IMR-90 (cell line): ENCODE data around the gene CADM1. TPM values are rescaled to one million over a fixed set of nuclear protein-coding genes. Genes with fewer than 3 reads are reported as not detected.

Experiments used
- ATAC-seq: fragments of 200-7000 bp; cut with Tn5 transposase; 2 replicates; pipeline ENCODE4 v1.9.1; 2020; ENCODE audit warnings: low read depth, mild to moderate bottlenecking, moderate library complexity
- BruUV-seq: library from RNA; stranded (reverse); fragments of 400-500 nt; replicated peaks from 2 replicates; lab custom pipeline; 2021; lab: Mats Ljungman, UMichigan
- CTCF ChIA-PET: fragments of 300-600 bp; formaldehyde crosslinking; extraction: SDS; loops from one replicate; lab custom pipeline; 2021; ENCODE audit warnings: antibody characterized with exemption; lab: Yijun Ruan, JAX
- POLR2A ChIA-PET: fragments of 300-600 bp; sonication (Branson Sonifier 250); formaldehyde crosslinking; loops from one replicate; lab custom pipeline; 2022; ENCODE audit warnings: antibody characterized with exemption; ENCODE audit not compliant: unreplicated experiment; lab: Charles Lee
- DNase-seq: peaks from one replicate; pipeline ENCODE4 v3.0.0; 2013
- H2AFZ ChIP-seq: replicated peaks from 2 replicates; pipeline ENCODE3; 2013; ENCODE audit warnings: low read length, mild to moderate bottlenecking; ENCODE audit not compliant: poor library complexity
- H2AK5ac ChIP-seq: 2 replicates; pipeline ENCODE4 v1.6.1; 2013; ENCODE audit warnings: low read depth, low read length, inconsistent platforms
- H2AK9ac ChIP-seq: replicated peaks from 2 replicates; pipeline ENCODE3; 2013; ENCODE audit warnings: mild to moderate bottlenecking, low read depth, low read length, moderate library complexity; ENCODE audit not compliant: poor library complexity
- H2BK120ac ChIP-seq: 2 replicates; pipeline ENCODE4 v1.6.1; 2013; ENCODE audit warnings: low read depth, low read length, inconsistent platforms
- H2BK15ac ChIP-seq: 3 replicates; pipeline ENCODE4 v1.6.1; 2013; ENCODE audit warnings: low read depth, low read length, inconsistent platforms
- H2BK20ac ChIP-seq: 2 replicates; pipeline ENCODE4 v1.6.1; 2013; ENCODE audit warnings: low read depth, mild to moderate bottlenecking, inconsistent platforms, low read length, moderate library complexity
- H2BK5ac ChIP-seq: 2 replicates; pipeline ENCODE4 v1.6.1; 2013; ENCODE audit warnings: mild to moderate bottlenecking, low read depth, low read length, inconsistent platforms; ENCODE audit not compliant: poor library complexity, severe bottlenecking
- H3K14ac ChIP-seq: replicated peaks from 2 replicates; pipeline ENCODE4 v1.6.1; 2013; ENCODE audit warnings: low read depth, low read length, inconsistent platforms
- H3K18ac ChIP-seq: 2 replicates; pipeline ENCODE4 v1.6.1; 2013; ENCODE audit warnings: low read depth, low read length, control low read depth
- H3K23ac ChIP-seq: 2 replicates; pipeline ENCODE4 v1.6.1; 2013; ENCODE audit warnings: low read depth, low read length, inconsistent platforms
- H3K27ac ChIP-seq: 2 replicates; pipeline ENCODE4 v1.5.1; 2013; ENCODE audit warnings: mild to moderate bottlenecking, control low read depth, low read length; ENCODE audit not compliant: insufficient read depth
- H3K27me3 ChIP-seq: 2 replicates; pipeline ENCODE4 v1.6.1; 2013; ENCODE audit warnings: low read length; ENCODE audit not compliant: control insufficient read depth, insufficient read depth
- H3K36me3 ChIP-seq: 2 replicates; pipeline ENCODE4 v1.6.1; 2013; ENCODE audit warnings: low read length, mixed read lengths; ENCODE audit not compliant: control insufficient read depth, insufficient read depth
- H3K4ac ChIP-seq: 2 replicates; pipeline ENCODE4 v1.6.1; 2013; ENCODE audit warnings: low read depth, low read length, inconsistent platforms
- H3K4me1 ChIP-seq: 2 replicates; pipeline ENCODE4 v1.6.1; 2013; ENCODE audit warnings: low read length, mixed read lengths; ENCODE audit not compliant: control insufficient read depth, insufficient read depth
- H3K4me2 ChIP-seq: 2 replicates; pipeline ENCODE4 v1.6.1; 2013; ENCODE audit warnings: low read depth, mild to moderate bottlenecking, control low read depth, low read length, moderate library complexity
- H3K4me3 ChIP-seq: 2 replicates; pipeline ENCODE4 v1.5.1; 2013; ENCODE audit warnings: low read depth, mild to moderate bottlenecking, control low read depth, low read length, moderate library complexity; ENCODE audit not compliant: insufficient read depth
- H3K56ac ChIP-seq: 2 replicates; pipeline ENCODE4 v1.6.1; 2013; ENCODE audit warnings: low read length, inconsistent platforms; ENCODE audit not compliant: insufficient read depth; ENCODE audit errors: extremely low read depth
- H3K79me1 ChIP-seq, 2 experiments: 2 replicates each; pipeline ENCODE4 v1.6.1; 2013; ENCODE audit warnings: low read length in 2 of 2, inconsistent platforms in 1 of 2, low read depth in 1 of 2
- H3K9ac ChIP-seq: 2 replicates; pipeline ENCODE4 v1.6.1; 2013; ENCODE audit warnings: low read depth, low read length, control low read depth
- H3K9me1 ChIP-seq: 2 replicates; pipeline ENCODE4 v1.6.1; 2013; ENCODE audit warnings: low read length, inconsistent platforms; ENCODE audit not compliant: insufficient read depth
- H3K9me3 ChIP-seq: 2 replicates; pipeline ENCODE4 v1.6.1; 2013; ENCODE audit warnings: low read length; ENCODE audit not compliant: control insufficient read depth, insufficient read depth
- H4K20me1 ChIP-seq: 2 replicates; pipeline ENCODE4 v1.6.1; 2013; ENCODE audit warnings: low read length, inconsistent platforms; ENCODE audit not compliant: insufficient read depth
- H4K5ac ChIP-seq: 2 replicates; pipeline ENCODE4 v1.6.1; 2013; ENCODE audit warnings: mild to moderate bottlenecking, low read depth, low read length, control low read depth
- H4K8ac ChIP-seq, 2 experiments: 2 replicates each; pipeline ENCODE4 v1.6.1; 2013; ENCODE audit warnings: low read depth in 2 of 2, low read length in 2 of 2, control low read depth in 1 of 2, inconsistent platforms in 1 of 2
- H4K91ac ChIP-seq: 2 replicates; pipeline ENCODE4 v1.6.1; 2013; ENCODE audit warnings: low read depth, low read length, inconsistent platforms; ENCODE audit not compliant: insufficient read depth
- CEBPB ChIP-seq: IDR thresholded peaks from 2 replicates; pipeline ENCODE4 v1.6.1; 2012; ENCODE audit warnings: low read depth, low read length, improper control_type of control experiment
- CHD1 ChIP-seq: IDR thresholded peaks from 2 replicates; pipeline ENCODE4 v1.6.1; 2012; ENCODE audit warnings: low read depth, low read length, improper control_type of control experiment
- MXI1 ChIP-seq: IDR thresholded peaks from 2 replicates; pipeline ENCODE4 v1.6.1; 2012; ENCODE audit warnings: low read depth, mild to moderate bottlenecking, low read length, moderate library complexity, borderline replicate concordance
- NFE2L2 ChIP-seq: fragments of 150-350 bp; IDR thresholded peaks from 2 replicates; pipeline ENCODE4 v1.6.1; 2016; ENCODE audit warnings: low read depth, mild to moderate bottlenecking, low read length
- RAD21 ChIP-seq: IDR thresholded peaks from 2 replicates; pipeline ENCODE4 v1.6.1; 2012; ENCODE audit warnings: low read length, improper control_type of control experiment
- RCOR1 ChIP-seq: IDR thresholded peaks from 2 replicates; pipeline ENCODE4 v1.6.1; 2012; ENCODE audit warnings: mild to moderate bottlenecking, low read length, improper control_type of control experiment; ENCODE audit not compliant: insufficient replicate concordance
- RFX5 ChIP-seq: IDR thresholded peaks from 2 replicates; pipeline ENCODE4 v1.8.0; 2012; ENCODE audit warnings: low read depth, mild to moderate bottlenecking, low read length, moderate library complexity
- WGBS, 2 experiments: methylation state at CpG; one replicate each; pipeline versions ENCODE4 v1.1.5 to v1.1.7; 2013; ENCODE audit warnings: missing lambda C conversion rate in 2 of 2; ENCODE audit not compliant: insufficient read length in 1 of 2; ENCODE audit errors: extremely low coverage in 2 of 2; 5-methylcytosine and 5-hydroxymethylcytosine counted together
- dilution Hi-C: fragments of 300-500 bp; cut with HindIII; formaldehyde crosslinking; loops from one replicate; pipeline ENCODE4 v1.14.3; 2018; ENCODE audit warnings: low sequenced_read_pairs; ENCODE audit not compliant: unreplicated experiment
- in situ Hi-C: fragments of 300-500 bp; cut with MboI; formaldehyde crosslinking; loops from 3 replicates; pipeline ENCODE4 v1.14.3; 2019; ENCODE audit warnings: low sequenced_read_pairs, inconsistent platforms, mixed read lengths
- intact Hi-C: fragments of 100-400 bp; cut with micrococcal nuclease; formaldehyde crosslinking; loops from 2 replicates; pipeline ENCODE4 v1.10.0; 2022
- polyA plus RNA-seq, 3 experiments: library from polyadenylated mRNA; depleted of rRNA; stranded (reverse); fragments of >200 nt; gene quantifications; 2 replicates each; pipeline ENCODE4 v1.2.3, GENCODE V29; 2012; ENCODE audit warnings: low replicate concordance in 1 of 3
- total RNA-seq: library from RNA; depleted of rRNA; stranded (reverse); fragments of >200 nt; gene quantifications from 2 replicates; pipeline ENCODE4 v1.2.3, GENCODE V29; 2012
- TF ChIP-seq, protein P1 (sequence below): fragments of 150-350 bp; IDR thresholded peaks from 2 replicates; pipeline ENCODE4 v1.6.1; 2016; ENCODE audit warnings: low read depth, mild to moderate bottlenecking, low read length, moderate library complexity, borderline replicate concordance

Gene CADM1
- total and polyA plus RNA-seq, 2 of the 4 experiments (the other 2 are of a cell fraction), result 28.8 to 77.1 TPM

DNA sequence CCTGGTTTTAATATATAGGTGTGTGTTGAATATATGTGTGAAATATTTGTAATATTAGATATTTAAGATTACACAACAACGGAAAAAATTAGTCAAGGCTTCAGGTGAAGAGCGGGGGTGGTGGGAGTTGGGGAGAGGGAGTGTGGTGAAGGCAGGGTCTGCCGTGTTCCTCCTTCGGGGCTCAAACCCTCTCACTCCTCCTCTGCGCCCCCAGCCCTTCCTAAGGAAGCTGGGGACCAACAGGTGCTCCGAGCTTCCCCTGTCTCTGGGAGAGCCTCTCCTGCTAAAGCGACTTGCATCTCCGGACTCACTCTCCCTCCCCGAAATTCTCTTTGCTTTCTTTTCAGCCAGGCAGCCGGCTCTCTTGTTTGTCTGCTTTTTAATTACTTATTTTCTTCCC is 960 bp upstream of the CADM1 start:
- dilution Hi-C loops, result no loop called here
- no peaks in the 10 kb centered on the region for H3K9me3 ChIP-seq
- H2AFZ ChIP-seq, result peak overlapping the region; percentile 97
- no peak overlapping the region for H2BK5ac ChIP-seq
- DNase-seq, result no peak
- WGBS, 2 experiments, result no CpG with 5 or more reads among the region's 10 CpGs
- no peak overlapping the region for H2BK15ac ChIP-seq
- no peaks in the 10 kb centered on the region for H3K36me3 ChIP-seq
- H3K79me1 ChIP-seq, result peaks cover 5 to 15% of the 10 kb centered on the region in 2 experiments; a peak in 3 of 4 replicates
- ChIA-PET POLR2A (no interaction called here), CTCF (interaction anchor here (0.7 to 2.1 kb wide), 2 partner anchors 9 to 172 kb away, joined by 3 to 6 read pairs; no protein-coding TSS in a partner anchor)
- intact Hi-C loops, result loop anchor here (2.0 to 10.0 kb wide), 5 partner anchors 118 to 1210 kb away; partner anchors contain the start of gene NNMT
- H3K27ac ChIP-seq, result no peak overlapping the region
- H2AK5ac ChIP-seq, result no peak overlapping the region
- H4K91ac ChIP-seq, result no peak overlapping the region
- in situ Hi-C loops, result loop anchor here (5.0 kb wide), 1 partner anchor 173 kb away; no protein-coding TSS in a partner anchor
- H3K4me1 ChIP-seq, result 0 out of 2 replicates have a peak, but pooled peaks cover 2% of the 10 kb centered on the region
- H3K9me1 ChIP-seq, result no peaks in the 10 kb centered on the region
- no peak overlapping the region for H2BK20ac ChIP-seq
- H4K20me1 ChIP-seq, result peaks cover 5% of the 10 kb centered on the region; the same call in 1 of the 2 replicates
- H3K18ac ChIP-seq, result no peak overlapping the region
- no TSS peak for BruUV-seq
- no peak overlapping the region for H3K9ac ChIP-seq
- no peak overlapping the region for H3K4ac ChIP-seq
- no peak for TF ChIP-seq RAD21
- TF ChIP-seq, protein P1, sequence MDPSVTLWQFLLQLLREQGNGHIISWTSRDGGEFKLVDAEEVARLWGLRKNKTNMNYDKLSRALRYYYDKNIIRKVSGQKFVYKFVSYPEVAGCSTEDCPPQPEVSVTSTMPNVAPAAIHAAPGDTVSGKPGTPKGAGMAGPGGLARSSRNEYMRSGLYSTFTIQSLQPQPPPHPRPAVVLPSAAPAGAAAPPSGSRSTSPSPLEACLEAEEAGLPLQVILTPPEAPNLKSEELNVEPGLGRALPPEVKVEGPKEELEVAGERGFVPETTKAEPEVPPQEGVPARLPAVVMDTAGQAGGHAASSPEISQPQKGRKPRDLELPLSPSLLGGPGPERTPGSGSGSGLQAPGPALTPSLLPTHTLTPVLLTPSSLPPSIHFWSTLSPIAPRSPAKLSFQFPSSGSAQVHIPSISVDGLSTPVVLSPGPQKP, result no peak
- TF ChIP-seq NFE2L2, result no peak
- TF ChIP-seq RCOR1, result no peak
- TF ChIP-seq RFX5, result no peak
- TF ChIP-seq CEBPB, result no peak
- TF ChIP-seq CHD1, result no peak
- no peak for TF ChIP-seq MXI1
- H3K4me3 ChIP-seq, result no peak overlapping the region; the same call in 1 of the 2 replicates
- H3K23ac ChIP-seq, result no peak overlapping the region
- no peak overlapping the region for H2BK120ac ChIP-seq
- ATAC-seq, result no peak
- H3K56ac ChIP-seq, result no peak overlapping the region
- H4K5ac ChIP-seq, result no peak overlapping the region
- H3K14ac ChIP-seq, result no peak overlapping the region
- no peak overlapping the region for H4K8ac ChIP-seq
- peaks cover 13% of the 10 kb centered on the region for H3K27me3 ChIP-seq
- no peak overlapping the region for H2AK9ac ChIP-seq
- H3K4me2 ChIP-seq, result peak overlapping the region; percentile 72
